Peyer's patch (tissue), 4 donors: ENCODE results near the gene PCGF3. TPM values are rescaled to one million over a fixed set of nuclear protein-coding genes. Genes with fewer than 3 reads are reported as not detected.

ENCODE experiments used
- DNase-seq, 3 donors: peaks; one replicate each; pipeline ENCODE4 v3.0.0-alpha.2; 2017 to 2019
- H3K27ac ChIP-seq, 4 donors: fragments of 200-600 bp; sonication (generic); one replicate each; pipeline ENCODE4 v1.5.1; 2016 to 2019
- H3K27me3 ChIP-seq, 2 donors: fragments of 200-600 bp; sonication (generic); one replicate each; pipeline ENCODE4 v1.5.1; 2019
- H3K36me3 ChIP-seq, 3 donors: fragments of 200-600 bp; sonication (generic); one replicate each; pipeline ENCODE4 v1.5.1; 2016 to 2019
- H3K4me1 ChIP-seq, 4 donors: fragments of 200-600 bp; sonication (generic); one replicate each; pipeline ENCODE4 v1.5.1; 2016 to 2019
- H3K4me3 ChIP-seq, 4 donors: fragments of 200-600 bp; sonication (generic); 1 replicate in 3 of 4; 2 replicates in 1 of 4; pipeline ENCODE4 v1.5.1; 2016 to 2019; ENCODE audit warnings: mild to moderate bottlenecking in 1 of 4
- H3K9me3 ChIP-seq, 4 donors: fragments of 200-600 bp; sonication (generic); one replicate each; pipeline ENCODE4 v1.5.1; 2016 to 2019; ENCODE audit warnings: mild to moderate bottlenecking in 1 of 4
- CTCF ChIP-seq, 6 experiments: fragments of 450-650 bp in 4 of 6; fragments of 200-600 bp in 2 of 6; sonication (generic) in 1 of 6; IDR thresholded peaks; one replicate each; pipeline ENCODE4 v1.5.1; 2017 to 2019; ENCODE audit warnings: antibody characterized with exemption in 6 of 6, mild to moderate bottlenecking in 3 of 6, moderate library complexity in 1 of 6
- POLR2A ChIP-seq, 2 donors: fragments of 450-650 bp; IDR thresholded peaks; one replicate each; pipeline ENCODE4 v1.5.1; 2017; ENCODE audit warnings: antibody characterized with exemption in 2 of 2, mild to moderate bottlenecking in 2 of 2, moderate library complexity in 2 of 2
- total RNA-seq, 4 donors: library from RNA; depleted of rRNA; stranded (reverse); fragments of >200 nt; gene quantifications; one replicate each; pipeline ENCODE4 v1.1.0, GENCODE V29; 2016

Gene PCGF3
- total RNA-seq, 4 donors from 2014 or later: 58.3 to 168 (median 93.0) TPM

- H3K36me3 ChIP-seq: peaks cover 0 to 56% (median 0%) of the 10 kb centered on the region in 3 donors
- DNase-seq: no peak
- TF ChIP-seq POLR2A (IDR thresholded peaks at IDR 0.05): no peak
- no peak overlapping the region for H3K4me3 ChIP-seq
- H3K4me1 ChIP-seq: peaks cover 0 to 13% (median 0%) of the 10 kb centered on the region in 4 donors
- no peaks in the 10 kb centered on the region for H3K27me3 ChIP-seq
- no peaks in the 10 kb centered on the region for H3K9me3 ChIP-seq
- H3K27ac ChIP-seq: no peak overlapping the region
Measured at GRCh38 chr4:768995-769394, 63.4 kb downstream of the PCGF3 start.

GRCh38 chr4:769511-769910 lies 63.9 kb downstream of the PCGF3 start:
- Histone ChIP-seq H3K36me3 (peaks cover 0 to 52% (median 0%) of the 10 kb centered on the region in 3 donors), H3K9me3 (no peaks in the 10 kb centered on the region), H3K4me3 (no peak overlapping the region), H3K27me3 (no peaks in the 10 kb centered on the region), H3K4me1 (peaks cover 0 to 13% (median 0%) of the 10 kb centered on the region in 4 donors), H3K27ac (no peak overlapping the region)
- TF ChIP-seq POLR2A (IDR thresholded peaks at IDR 0.05): no peak
- TF ChIP-seq CTCF (IDR thresholded peaks at IDR 0.05): no peak
- DNase-seq: no peak

- DNase-seq: no peak
- H3K27ac ChIP-seq: no peak overlapping the region
- H3K4me1 ChIP-seq: peaks cover 0 to 13% (median 0%) of the 10 kb centered on the region in 4 donors
- H3K36me3 ChIP-seq: peaks cover 0 to 52% (median 0%) of the 10 kb centered on the region in 3 donors
- no peaks in the 10 kb centered on the region for H3K27me3 ChIP-seq
- TF ChIP-seq CTCF (IDR thresholded peaks at IDR 0.05) (no peak), POLR2A (IDR thresholded peaks at IDR 0.05) (no peak)
- H3K4me3 ChIP-seq: no peak overlapping the region
- no peaks in the 10 kb centered on the region for H3K9me3 ChIP-seq
Measured at GRCh38 chr4:770022-770421, 64.4 kb downstream of the PCGF3 start.

- H3K4me3 ChIP-seq: no peak overlapping the region
- no peak for DNase-seq
- no peak for TF ChIP-seq POLR2A (IDR thresholded peaks at IDR 0.05)
- TF ChIP-seq CTCF (IDR thresholded peaks at IDR 0.05): no peak
- H3K36me3 ChIP-seq: peaks cover 0 to 50% (median 0%) of the 10 kb centered on the region in 3 donors
- H3K27ac ChIP-seq: no peak overlapping the region
- H3K4me1 ChIP-seq: peaks cover 0 to 13% (median 0%) of the 10 kb centered on the region in 4 donors
- no peaks in the 10 kb centered on the region for H3K27me3 ChIP-seq
- H3K9me3 ChIP-seq: no peaks in the 10 kb centered on the region
Measured at GRCh38 chr4:771464-771863, 65.8 kb downstream of the PCGF3 start.

GRCh38 chr4:772118-772517 lies 66.5 kb downstream of the PCGF3 start:
- Histone ChIP-seq H3K36me3 (peaks cover 0 to 50% (median 0%) of the 10 kb centered on the region in 3 donors), H3K27me3 (no peaks in the 10 kb centered on the region), H3K27ac (no peak overlapping the region), H3K9me3 (no peaks in the 10 kb centered on the region), H3K4me1 (peaks cover 0 to 13% (median 0%) of the 10 kb centered on the region in 4 donors), H3K4me3 (no peak overlapping the region)
- DNase-seq: no peak
- TF ChIP-seq POLR2A (IDR thresholded peaks at IDR 0.05): no peak
- no peak for TF ChIP-seq CTCF (IDR thresholded peaks at IDR 0.05)

- H3K9me3 ChIP-seq: no peaks in the 10 kb centered on the region
- peaks cover 0 to 51% (median 0%) of the 10 kb centered on the region in 3 donors for H3K36me3 ChIP-seq
- no peak for TF ChIP-seq CTCF (IDR thresholded peaks at IDR 0.05)
- no peak for TF ChIP-seq POLR2A (IDR thresholded peaks at IDR 0.05)
- DNase-seq: no peak
- peaks cover 0 to 13% (median 0%) of the 10 kb centered on the region in 4 donors for H3K4me1 ChIP-seq
- H3K27me3 ChIP-seq: no peaks in the 10 kb centered on the region
- H3K27ac ChIP-seq: no peak overlapping the region
- no peak overlapping the region for H3K4me3 ChIP-seq
Measured at GRCh38 chr4:772776-773175, 67.1 kb downstream of the PCGF3 start.
